GM12874 (cell line): Measurements from ENCODE around the gene USP46.
A peak's percentile ranks its signal among the peaks of the same experiment; 100 is the strongest.

Experiments used
- CTCF ChIP-seq: IDR thresholded peaks from 2 replicates; pipeline ENCODE4 v1.5.1; 2011; ENCODE audit warnings: low read depth, mild to moderate bottlenecking, control low read depth, low read length, moderate library complexity; ENCODE audit not compliant: insufficient read depth

Gene USP46

DNA sequence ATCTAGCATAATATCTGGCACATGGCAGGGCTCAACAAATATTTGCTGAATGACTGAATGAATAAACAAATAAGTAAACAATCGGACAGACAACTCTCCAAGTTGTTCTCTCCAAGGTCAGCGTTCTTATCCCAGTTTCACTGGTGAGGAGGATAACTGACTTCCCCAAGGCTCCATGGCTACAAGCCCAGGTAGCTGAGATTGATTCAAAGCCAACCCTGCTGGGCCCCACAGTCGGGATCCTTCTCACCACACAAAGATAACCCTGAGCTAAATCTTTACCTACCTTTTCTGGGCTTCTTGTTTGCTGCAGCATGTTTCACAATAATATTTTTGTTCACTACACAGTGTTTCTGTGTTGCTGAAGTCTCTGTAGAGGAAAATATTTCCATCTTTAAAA is 54.9 kb downstream of the USP46 start:
- TF ChIP-seq CTCF: no peak

DNA sequence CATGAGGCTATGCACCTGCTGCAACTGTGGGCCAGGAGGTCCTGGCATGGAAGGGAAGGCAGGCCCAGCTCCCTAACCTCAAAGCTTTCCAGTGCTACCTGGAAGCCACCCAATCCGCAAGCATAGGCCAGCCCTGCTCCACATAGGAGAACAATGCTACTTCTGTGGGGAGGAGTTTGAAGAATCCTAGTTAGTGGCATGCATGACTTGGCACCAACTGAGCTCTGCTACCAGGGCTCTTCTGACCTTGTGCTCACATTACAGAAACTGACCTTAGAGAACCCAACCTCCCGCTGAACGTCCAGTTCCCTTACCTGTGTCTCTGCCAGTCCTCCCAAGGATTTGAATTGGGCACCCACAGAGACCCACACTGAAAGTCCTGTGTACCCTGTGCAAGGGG is 58.8 kb downstream of the USP46 start:
- no peak for TF ChIP-seq CTCF

- TF ChIP-seq CTCF: no peak
Measured at GRCh38 chr4:52595001-52595400, 64.1 kb downstream of the USP46 start.

- TF ChIP-seq CTCF: no peak
Measured at GRCh38 chr4:52592287-52592686, 66.8 kb downstream of the USP46 start.

DNA sequence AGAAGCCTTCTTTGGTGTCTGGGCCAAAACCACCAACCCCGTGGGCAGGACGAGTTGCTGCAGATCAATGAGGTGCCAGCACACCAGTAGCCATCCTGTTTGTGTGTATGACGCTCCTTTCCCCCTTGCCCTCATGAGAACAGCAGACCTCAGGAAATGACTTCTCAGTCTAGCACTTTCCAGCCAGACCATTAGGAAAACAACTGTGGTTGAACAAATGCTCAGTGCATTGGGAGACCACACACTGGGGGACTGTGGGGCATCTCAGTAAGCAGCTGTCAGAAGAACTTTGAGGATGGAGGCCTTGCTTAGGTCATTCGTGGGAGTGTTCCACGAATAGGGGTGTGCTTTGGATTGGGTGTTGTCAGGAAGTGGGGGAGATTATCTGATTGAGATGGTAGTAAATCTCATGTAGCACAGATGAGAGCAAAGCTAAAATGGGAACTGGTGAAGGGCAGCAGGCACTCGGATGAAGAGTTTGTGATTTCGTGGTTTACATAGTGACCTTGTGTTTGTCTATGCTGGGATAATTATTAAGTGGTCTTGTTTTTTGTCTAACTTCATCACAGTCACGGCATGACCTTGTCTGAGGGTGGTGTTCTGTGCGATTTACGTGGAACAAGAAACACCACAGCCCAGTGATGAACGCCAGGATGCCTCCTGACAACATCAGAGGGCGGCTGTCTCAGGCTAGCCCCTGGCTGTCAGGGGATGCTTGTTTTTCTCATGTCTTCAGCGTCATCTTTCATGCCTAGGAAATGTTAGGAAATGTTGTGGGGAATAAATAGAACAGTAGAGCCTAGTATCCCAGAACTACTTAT is 70.1 kb downstream of the USP46 start:
- no peak for TF ChIP-seq CTCF

GRCh38 chr4:52588097-52588496 is 71.0 kb downstream of the USP46 start:
- TF ChIP-seq CTCF: peak; percentile 74

DNA sequence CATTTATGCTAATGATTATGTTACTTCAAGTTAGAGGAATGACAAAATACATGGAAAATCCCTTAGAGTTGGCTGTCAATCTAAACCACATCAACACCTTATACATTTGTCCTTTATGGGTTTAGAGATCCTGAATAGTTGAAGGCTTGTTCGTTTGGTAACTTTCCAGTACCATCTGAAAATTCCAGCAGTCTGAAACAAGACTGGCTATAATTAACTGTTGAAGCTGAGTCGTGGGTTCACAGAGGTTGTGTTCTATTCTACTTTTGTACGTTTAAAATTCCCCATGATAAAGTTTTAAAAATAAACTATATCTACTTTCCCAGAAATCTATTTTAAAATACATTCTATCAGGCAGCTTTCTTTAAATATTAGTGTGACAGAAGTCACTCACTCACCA is 73.0 kb downstream of the USP46 start:
- no peak for TF ChIP-seq CTCF
